ENCODE measurements around the gene CALML6.

CALML6 gene

DNA sequence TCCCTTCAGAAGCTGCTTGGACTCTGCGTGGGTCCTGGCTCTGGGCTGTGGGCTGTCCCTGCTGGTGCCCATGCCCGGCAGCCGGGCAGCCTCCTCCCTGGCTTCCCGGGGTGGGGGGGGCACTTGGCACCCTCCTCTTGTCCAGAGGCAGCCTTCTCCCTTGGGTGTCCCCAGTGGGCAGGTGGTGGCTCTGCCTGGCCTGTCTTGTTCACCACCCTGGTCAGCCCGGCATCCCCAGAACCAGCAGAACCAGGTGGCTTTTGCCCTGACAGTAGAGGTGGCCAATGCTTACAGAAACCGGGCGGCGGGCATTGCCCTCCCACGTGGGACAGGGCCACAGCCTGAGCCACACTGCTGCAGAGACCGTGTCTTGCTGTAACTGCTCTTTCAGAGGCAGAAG lies 50.5 kb downstream of the CALML6 start:
- DNase-seq (ENCODE audit: low spot score) = no peak

DNA sequence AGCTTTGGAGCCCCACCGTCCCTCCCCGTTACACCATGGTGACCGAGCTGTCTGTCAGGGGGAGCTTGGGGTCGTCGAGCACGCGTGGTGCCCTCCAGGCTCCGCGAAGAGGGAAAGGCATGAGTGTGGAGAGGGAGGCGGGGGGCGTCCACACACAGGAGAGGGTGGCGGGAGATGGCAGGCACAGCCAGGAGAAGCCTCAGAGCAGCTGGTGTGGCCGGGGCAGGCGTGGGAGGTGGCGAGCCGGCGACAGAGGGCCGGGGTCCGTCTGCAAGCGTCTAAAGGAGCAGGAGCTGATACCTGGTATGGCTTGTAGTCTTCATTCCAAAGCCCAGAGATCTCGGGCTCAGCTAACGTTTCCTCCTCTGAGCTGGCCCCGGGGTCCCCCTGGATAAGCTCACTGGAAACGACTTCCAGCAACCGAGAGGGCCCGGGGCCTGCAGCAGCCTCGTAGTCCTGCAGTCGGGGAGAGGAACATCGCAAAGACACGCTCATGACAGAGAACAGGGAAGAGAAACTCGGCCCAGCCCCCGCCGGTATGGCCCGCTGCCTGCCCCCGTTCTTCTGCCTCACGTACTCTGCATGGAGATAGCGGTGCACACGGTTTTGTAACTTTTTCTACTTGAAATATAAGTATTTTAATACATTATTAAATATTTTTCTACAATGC lies 51.1 kb downstream of the CALML6 start:
- DNase-seq (ENCODE audit: low spot score) = no peak
